GM18511 (cell line): ENCODE measurements around the gene OR5AR1.
"Not testable (repeated sequence)": the region's sequence is repeated elsewhere in the genome, so short reads cannot be mapped to it uniquely, and the experiment has no call there.

ENCODE experiments used
- ATAC-seq: cut with Tn5 transposase; IDR thresholded peaks from one replicate; pipeline ENCODE4 v1.9.1; 2021; ENCODE audit warnings: mild to moderate bottlenecking, moderate library complexity; ENCODE audit not compliant: unreplicated experiment

The OR5AR1 gene

DNA sequence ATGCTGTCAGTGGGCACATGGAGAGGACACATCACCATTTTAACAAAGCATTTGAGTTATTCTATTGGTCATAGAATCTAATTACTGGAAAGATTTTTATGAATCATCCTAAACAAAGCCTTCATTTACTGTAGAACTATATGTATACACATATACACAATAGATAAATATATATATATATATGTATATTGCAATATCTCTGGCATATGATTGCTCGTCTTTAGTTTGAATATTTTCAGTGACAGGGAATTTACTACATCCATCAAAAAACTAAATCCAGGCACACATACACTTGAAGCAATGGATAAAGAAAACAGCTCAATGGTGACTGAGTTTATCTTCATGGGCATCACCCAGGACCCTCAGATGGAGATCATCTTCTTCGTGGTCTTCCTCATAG, at the start of gene OR5AR1:
TSS of gene OR5AR1 (plus strand) at position 301 of the 400 bp plus-strand sequence. CDS start at position 301, 0 bp downstream.
- no peak for ATAC-seq

DNA sequence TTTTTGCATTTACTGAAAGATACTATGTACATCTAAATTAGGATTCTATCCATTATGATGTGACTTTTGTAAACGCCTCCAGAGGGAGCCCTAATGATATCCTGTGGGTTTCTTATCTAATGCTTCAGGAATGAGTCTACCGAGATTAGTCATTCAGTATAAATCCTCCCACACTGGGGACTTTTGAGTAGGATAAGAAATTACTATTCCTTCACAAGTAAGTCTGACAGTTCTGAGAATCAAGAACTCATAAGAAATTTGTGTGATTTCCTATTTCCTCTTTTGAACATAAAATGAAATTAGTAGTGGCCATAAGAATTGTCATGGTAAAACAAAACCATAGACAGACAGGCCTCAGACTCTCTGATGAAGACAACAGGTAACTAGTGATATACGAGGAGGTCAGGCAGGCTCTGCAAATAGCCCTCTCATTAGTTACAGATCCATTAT, 38.8 kb upstream of the OR5AR1 start:
- ATAC-seq, result peak; percentile 51

DNA sequence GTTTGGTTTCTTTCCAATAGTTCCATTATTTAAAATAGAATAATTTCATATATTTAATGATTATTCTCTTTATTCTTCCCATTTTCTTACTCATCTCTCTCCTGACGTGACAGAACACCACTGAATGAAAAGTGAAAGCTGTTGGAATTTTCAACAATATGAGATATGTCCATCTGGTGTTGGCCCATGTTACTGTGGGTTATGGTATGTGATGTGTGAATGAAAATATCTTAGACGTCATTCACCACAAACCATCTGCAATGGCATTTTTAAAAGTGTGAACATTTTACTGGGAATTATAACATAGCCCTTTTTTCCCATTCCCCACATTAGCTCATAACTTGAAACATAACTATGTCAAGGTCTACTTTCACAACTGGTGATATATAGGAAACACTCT, 37.5 kb upstream of the OR5AR1 start:
- ATAC-seq, result no peak

DNA sequence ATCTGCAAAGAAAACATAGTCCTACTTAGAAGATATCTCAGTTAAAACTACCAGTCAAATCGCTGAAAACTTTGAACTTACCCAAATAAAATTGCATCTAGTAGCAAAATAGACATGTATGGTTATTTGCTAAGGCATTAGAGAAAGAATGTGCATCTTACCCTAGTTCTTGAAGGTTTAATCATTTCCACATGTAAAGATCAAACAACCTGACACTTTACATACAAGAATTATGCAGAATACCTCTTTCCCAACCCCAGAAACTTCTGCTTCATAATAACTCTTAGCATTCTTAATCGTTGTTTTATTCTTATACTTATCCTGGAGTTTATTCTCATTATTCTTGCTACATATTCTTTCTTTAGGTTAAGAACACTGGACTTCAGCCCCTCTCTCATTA, 31.2 kb upstream of the OR5AR1 start:
- no peak for ATAC-seq

DNA sequence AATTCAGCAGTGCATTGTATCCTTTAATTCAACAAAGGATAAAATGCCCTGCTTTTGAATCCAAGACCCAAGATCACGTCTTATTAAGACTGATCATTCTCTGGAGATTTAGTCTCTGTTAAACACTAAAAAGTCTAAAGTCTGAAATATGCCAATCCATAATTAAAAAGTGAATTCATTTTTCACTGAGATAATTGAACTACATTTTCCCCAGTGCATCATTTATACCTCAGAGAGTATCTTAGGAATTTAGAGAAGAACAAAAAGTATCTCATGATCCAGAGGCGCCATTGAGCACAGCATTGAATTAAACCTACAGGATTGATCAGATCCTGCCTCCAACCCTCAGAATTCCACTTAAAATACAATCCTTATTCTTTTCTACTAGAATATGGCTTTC, 26.6 kb upstream of the OR5AR1 start:
- ATAC-seq, result no peak

DNA sequence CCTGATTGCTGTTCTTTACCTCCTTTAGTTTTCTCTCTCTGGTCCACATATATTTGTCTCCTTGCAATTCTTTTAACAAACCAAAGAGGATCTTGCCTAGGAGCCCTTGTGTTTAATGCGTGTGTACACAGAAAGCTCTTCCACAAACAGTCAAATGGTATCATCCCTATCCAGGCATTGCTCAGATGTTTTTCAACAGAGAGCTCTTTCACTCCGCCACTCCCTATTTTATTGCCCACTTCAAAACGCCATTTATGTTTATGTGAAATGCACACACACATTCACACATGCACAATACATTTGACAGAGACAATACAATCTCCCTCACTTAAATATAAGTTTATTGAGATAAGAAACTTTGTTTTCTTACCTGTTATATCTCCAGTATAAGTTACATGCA, 26.0 kb upstream of the OR5AR1 start:
- no peak for ATAC-seq

DNA sequence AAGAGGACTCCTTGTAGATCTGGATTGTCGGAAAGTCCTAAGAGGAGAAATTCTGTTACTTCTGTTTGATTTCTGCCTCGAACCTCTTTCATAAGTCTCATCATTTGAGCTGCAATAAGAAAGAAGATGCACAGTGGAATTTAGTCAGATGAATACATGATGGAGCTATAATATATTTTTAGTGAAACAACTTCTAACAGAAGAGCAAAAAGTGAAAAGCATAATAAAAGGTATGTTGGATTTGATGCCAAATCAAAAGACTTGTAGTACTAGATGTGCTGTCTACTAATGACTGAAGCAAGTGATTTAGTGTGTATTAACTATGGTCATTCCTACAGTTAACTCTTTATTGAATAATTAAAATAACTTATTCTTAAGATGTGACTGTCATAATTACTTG, 21.1 kb upstream of the OR5AR1 start, which contains the start of gene OR5AP2:
TSS of gene OR5AP2 (minus strand) at position 101 of the 400 bp plus-strand sequence. CDS start at position 101, 0 bp downstream.
- no peak for ATAC-seq

DNA sequence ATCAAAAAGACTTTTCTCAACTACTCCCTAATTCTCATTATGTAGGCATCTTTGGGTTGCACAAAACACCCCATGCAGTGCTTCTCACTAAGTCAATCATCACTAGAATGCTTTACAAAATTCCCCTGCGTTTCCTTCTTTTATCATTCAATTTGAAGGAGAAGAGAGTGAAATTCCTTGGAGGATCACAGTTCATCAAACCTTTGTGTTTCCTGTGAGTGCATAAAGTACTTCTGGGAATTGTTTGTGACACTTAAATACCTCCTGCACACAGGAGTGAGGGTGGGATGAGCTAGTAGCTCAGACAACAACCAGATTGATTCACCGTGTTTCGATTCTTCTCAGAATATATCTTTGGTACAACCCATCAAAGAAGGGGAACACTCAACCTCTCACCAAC, 3.7 kb upstream of the OR5AR1 start:
- ATAC-seq, result no peak

DNA sequence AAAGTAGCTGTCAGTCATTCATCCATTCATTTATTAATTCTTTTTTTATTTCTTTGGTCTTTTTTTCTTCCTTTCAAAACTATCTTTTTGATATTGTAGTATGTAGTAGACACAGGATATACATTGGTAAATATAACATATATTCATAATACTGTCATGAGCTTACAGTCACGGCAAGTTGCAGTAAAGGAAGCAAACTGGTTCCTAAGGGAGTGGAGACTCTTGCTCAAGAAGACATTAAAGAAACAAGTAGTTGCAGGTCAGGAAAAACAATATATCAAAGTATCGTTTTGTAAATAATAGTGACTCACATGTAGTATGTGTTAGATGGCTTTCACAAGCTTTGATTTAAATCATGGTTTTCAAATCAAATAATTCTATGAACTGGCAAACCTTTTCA, 7.5 kb downstream of the OR5AR1 start:
- ATAC-seq, result no peak

DNA sequence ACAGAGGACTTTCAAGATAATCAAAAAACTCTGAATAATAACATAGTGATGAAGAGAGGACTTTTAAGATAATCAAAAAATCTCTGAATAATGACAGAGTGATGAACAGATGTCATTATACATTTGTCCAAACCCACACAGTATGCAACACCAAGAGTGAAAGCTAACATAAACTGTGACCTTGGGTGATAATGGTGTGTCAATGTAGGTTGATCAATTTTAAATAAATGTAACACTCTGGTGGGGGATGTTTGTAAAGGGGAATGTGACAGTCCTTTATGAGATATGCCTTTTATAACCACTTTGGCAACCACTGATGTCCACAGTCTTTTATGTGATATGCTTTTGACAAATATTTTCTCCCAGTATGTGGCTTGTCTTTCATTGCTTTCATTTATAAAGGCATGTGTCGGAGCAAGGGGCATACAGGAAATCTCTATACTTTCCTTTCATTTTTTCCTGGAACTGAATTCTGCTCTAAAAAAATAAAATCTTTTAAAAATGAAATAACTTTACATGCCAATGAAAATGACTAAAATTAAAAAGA, 25.1 kb downstream of the OR5AR1 start:
- ATAC-seq, result no peak

DNA sequence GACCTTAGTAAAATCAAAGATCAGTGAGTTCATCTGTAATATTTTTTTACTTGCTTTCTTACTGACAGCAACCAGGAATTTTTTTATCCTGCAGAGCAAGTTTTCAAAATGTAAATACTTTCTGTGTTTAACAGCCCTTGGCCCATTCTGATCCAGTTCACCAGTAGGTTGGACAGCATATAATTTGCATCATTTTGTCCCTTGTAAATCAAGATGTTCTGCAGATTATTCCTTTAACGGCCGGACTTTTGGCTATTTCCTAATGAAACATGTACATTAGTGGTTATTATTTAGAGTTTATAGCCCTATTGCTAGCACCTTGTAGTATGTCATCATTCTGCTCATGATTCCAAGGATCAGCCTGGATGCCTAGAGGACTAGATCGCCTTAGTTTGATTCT, 27.7 kb downstream of the OR5AR1 start:
- ATAC-seq, result not testable (repeated sequence)

DNA sequence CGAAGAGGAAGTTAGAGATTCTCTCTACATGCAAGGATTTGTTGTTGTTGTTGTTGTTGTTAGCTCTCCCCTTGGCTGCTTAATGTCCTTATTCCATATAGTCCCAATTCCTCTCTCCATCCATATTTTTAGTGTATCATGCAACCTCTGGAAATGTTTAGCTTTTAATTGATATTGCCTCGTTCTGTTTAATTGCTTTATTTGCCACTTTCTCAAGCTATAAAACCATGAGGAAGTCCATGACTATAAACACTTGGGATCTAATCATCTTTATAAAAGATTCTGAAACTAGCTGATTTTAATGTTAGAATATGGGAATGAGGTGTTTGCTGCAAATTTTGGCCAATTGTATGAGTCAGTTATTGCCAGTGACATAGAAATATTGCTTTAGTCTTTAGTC, 29.9 kb downstream of the OR5AR1 start:
- ATAC-seq, result no peak

DNA sequence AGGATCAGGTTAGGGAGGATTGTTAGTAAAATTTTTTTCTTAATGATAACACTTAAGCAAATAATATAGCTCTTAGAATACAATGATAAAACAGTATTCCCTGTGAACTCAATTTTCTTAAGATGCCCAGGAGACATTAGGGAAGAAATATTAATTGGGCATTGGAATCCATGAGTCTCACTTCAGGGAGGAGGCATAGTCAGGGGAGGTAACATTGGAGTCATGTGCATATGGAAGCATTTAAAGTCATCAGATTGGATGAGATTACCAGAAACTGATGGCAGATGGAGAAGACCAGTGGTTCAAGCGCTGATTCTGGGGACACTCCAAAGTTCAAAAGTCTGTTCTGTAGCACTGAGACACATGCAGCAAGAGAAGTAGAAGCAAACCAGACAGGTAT, 35.3 kb downstream of the OR5AR1 start, which contains the start of gene OR9G1:
TSS of gene OR9G1 (plus strand) at position 301 of the 400 bp plus-strand sequence. CDS start 1,293 bp downstream, outside the sequence.
- ATAC-seq, result no peak

DNA sequence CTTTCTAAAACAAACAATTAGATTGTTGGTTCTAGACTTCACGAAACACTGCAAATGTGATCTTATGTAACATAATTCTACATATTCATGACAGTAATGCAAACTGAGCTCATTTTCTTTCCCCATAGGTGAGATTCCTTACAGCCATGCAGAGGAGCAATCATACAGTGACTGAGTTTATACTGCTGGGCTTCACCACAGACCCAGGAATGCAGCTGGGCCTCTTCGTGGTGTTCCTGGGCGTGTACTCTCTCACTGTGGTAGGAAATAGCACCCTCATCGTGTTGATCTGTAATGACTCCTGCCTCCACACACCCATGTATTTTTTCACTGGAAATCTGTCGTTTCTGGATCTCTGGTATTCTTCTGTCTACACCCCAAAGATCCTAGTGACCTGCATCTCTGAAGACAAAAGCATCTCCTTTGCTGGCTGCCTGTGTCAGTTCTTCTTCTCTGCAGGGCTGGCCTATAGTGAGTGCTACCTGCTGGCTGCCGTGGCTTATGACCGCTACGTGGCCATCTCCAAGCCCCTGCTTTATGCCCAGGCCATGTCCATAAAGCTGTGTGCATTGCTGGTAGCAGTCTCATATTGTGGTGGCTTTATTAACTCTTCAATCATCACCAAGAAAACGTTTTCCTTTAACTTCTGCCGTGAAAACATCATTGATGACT, 36.9 kb downstream of the OR5AR1 start:
- ATAC-seq, result no peak

DNA sequence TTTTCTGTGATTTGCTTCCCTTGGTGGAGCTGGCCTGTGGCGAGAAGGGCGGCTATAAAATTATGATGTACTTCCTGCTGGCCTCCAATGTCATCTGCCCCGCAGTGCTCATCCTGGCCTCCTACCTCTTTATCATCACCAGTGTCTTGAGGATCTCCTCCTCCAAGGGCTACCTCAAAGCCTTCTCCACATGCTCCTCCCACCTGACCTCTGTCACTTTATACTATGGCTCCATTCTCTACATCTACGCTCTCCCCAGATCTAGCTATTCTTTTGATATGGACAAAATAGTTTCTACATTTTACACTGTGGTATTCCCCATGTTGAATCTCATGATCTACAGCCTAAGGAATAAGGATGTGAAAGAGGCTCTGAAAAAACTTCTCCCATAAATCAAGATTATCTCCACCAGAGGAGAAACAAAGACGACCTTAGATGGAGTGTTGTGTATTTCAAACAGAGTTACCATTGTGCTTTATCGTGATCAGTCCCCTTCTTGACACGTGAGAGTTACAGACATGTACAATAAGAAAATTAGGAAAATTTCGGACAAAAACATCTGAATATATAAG, 37.5 kb downstream of the OR5AR1 start:
- no peak for ATAC-seq

DNA sequence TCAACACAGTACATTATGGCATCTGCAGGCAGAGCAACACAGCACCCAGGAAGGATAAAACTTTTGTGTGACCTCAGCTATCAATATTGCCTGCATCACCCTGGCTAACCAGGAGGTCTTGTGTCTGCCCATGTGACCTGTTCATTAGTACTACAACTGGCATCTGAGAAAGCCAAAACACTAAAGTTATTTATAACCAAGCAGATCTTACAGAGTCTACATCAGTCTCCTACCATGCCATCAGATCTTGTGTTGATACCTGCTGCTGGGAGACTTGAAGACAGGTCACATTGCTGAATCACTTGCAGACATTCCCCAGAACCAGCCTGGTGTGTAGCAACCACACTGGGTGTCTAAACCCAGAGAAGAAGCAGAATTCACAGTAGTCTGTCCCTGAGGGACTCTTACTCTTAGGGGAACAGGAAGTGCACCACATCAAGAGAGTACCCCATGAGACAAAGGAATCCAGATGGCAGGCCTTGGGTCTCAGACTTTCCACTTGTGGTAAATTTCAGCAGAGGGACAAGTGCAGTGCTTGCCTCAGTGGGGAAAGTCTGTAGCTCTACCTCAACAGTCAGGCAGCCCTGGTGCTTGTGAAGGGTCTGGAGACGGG, 42.4 kb downstream of the OR5AR1 start:
- ATAC-seq, result no peak

DNA sequence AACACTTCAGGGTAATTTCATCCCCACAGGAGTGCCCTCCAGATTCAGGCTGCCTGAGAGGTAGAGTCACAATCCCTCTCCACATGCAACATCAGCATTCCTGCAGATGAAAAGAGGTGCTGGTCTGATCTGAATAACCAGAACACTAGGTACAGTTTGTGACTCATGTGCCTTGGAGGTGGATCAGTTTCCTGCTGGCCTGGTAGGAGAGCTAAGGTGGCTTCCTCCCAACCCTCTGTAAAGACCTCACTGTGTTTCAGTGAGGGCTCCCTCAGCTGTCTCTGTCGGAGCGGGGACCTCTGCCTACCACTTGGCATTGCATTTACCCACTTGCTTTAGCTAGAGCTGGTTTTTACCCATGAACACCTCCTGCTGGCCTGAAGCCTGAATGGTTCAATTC, 43.0 kb downstream of the OR5AR1 start:
- no peak for ATAC-seq

DNA sequence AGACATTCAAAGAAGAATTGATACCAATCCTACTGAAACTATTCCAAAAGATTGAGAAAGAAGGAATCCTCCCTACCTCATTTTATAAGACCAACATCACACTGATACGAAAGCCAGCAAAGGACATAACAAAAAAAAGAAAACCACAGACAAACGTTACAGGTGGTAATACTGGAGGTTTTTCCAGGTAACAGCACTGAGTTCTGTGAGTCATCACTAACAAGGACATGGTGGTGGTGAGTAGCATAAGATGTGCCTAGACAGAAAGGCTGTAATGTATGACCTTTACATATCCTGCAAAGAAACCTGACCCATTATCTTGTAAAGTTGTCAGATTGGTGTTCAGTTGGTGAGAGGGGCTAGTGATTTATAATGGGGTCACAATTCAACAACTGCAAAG, 50.7 kb downstream of the OR5AR1 start:
- ATAC-seq, result no peak
